ENCODE results near the gene TBC1D4.

DNA sequence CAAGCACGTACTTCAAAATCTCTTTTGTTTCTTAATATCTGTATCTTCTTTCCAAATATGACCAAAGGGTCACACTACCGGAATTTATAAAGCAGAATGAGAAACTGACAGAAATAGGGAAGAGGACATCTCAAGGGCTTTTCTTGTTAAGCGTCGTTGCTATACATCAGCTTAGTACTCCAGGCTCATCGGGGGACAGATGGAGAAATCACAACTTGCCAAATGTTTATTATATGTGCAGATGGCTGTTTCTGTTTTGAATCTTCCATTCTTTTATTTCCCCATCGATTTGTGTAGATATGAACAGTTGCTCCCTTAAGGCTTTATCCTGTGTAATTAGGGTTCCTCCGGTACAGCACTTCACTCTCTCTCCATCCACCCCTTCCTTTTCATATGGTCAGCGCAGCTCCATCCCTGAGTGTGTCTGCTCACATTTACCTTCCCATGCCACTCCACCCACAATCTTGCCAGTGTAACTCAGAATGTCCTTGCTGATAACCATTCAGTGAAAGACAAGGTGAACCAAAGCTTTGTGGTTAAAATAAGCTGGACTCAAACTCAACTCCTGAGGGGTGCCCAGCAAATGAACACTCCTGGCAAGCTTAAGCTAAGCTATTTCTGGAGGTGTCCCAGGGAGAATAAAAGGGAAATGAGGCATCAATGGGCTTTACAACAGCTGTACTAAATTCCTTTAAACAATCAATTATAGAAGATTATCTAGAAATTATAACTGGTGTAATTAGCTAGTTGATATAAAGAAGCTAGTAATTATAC is 51.3 kb downstream of the TBC1D4 start:
- TF ChIP-seq, protein P1, sequence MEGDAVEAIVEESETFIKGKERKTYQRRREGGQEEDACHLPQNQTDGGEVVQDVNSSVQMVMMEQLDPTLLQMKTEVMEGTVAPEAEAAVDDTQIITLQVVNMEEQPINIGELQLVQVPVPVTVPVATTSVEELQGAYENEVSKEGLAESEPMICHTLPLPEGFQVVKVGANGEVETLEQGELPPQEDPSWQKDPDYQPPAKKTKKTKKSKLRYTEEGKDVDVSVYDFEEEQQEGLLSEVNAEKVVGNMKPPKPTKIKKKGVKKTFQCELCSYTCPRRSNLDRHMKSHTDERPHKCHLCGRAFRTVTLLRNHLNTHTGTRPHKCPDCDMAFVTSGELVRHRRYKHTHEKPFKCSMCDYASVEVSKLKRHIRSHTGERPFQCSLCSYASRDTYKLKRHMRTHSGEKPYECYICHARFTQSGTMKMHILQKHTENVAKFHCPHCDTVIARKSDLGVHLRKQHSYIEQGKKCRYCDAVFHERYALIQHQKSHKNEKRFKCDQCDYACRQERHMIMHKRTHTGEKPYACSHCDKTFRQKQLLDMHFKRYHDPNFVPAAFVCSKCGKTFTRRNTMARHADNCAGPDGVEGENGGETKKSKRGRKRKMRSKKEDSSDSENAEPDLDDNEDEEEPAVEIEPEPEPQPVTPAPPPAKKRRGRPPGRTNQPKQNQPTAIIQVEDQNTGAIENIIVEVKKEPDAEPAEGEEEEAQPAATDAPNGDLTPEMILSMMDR (IDR thresholded peaks at IDR 0.05), result no peak
- TF ChIP-seq POLR2AphosphoS5 (IDR thresholded peaks at IDR 0.05; ENCODE audit: low read depth, low read length) (no peak), TCF7L2 (IDR thresholded peaks at IDR 0.05; ENCODE audit: low read depth, low read length) (no peak), REST (IDR thresholded peaks at IDR 0.05; ENCODE audit: insufficient read depth in 1 of 2, low read depth in 2 of 2, low read length in 1 of 2) (no peak)

All from Panc1 (cell line).